ENCODE measurements around the gene CNTN1.

Gene CNTN1

DNA sequence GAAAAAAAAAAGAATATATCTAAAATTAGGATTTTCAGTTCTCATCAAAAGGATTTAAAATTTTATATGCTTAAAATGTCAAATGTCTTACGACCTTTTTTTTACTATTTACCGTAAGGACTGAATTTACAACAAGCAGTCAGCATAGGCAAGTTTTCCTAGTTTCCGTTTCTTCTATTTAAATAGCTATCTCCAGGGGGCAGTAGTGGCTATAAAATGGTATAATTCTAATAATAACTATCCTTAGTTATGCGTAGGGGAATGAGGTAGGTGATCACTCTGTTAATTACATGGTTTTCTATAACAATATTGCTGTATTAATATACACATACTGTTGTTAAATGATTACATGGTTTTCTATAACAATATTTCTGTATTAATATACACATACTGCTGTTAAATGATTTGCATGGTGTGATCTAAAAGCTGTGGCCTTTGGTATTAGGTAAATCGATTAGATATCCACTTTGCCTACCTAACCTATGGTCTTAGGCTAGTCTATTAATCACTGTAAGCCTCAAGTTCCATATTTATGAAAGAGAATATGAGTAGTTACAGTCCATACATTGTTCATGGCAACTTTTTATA is 278.2 kb downstream of the CNTN1 start:
- Histone ChIP-seq H3K9me3 (ENCODE audit: severe bottlenecking) (no peaks in the 10 kb centered on the region), H3K36me3 (no peaks in the 10 kb centered on the region), H3K4me3 (ENCODE audit: low read depth, low read length) (no peak overlapping the region), H3K27ac (no peak overlapping the region), H3K27me3 (ENCODE audit: insufficient read depth, low read depth, severe bottlenecking) (no peaks in the 10 kb centered on the region)
- no peak for TF ChIP-seq CTCF (IDR thresholded peaks at IDR 0.05; ENCODE audit: low read depth, low read length)
- DNase-seq, result no peak

- no peak overlapping the region for H3K4me3 ChIP-seq (ENCODE audit: low read depth, low read length)
- no peaks in the 10 kb centered on the region for H3K36me3 ChIP-seq
- H3K9me3 ChIP-seq (ENCODE audit: severe bottlenecking), result no peaks in the 10 kb centered on the region
- DNase-seq, result no peak
- no peak for TF ChIP-seq CTCF (IDR thresholded peaks at IDR 0.05; ENCODE audit: low read depth, low read length)
- H3K27me3 ChIP-seq (ENCODE audit: insufficient read depth, low read depth, severe bottlenecking), result no peaks in the 10 kb centered on the region
- no peak overlapping the region for H3K27ac ChIP-seq
These were observed 279.7 kb downstream of the CNTN1 start for GRCh38 chr12:40971911-40972310.

GRCh38 chr12:40976546-40976945 is 284.3 kb downstream of the CNTN1 start:
- Histone ChIP-seq H3K36me3 (no peaks in the 10 kb centered on the region), H3K27me3 (ENCODE audit: insufficient read depth, low read depth, severe bottlenecking) (no peaks in the 10 kb centered on the region), H3K27ac (no peak overlapping the region), H3K4me3 (ENCODE audit: low read depth, low read length) (no peak overlapping the region), H3K9me3 (ENCODE audit: severe bottlenecking) (no peaks in the 10 kb centered on the region)
- no peak for DNase-seq
- TF ChIP-seq CTCF (IDR thresholded peaks at IDR 0.05; ENCODE audit: low read depth, low read length), result no peak

- no peaks in the 10 kb centered on the region for H3K9me3 ChIP-seq (ENCODE audit: severe bottlenecking)
- no peak overlapping the region for H3K4me3 ChIP-seq (ENCODE audit: low read depth, low read length)
- H3K27ac ChIP-seq, result no peak overlapping the region
- no peaks in the 10 kb centered on the region for H3K36me3 ChIP-seq
- H3K27me3 ChIP-seq (ENCODE audit: insufficient read depth, low read depth, severe bottlenecking), result no peaks in the 10 kb centered on the region
- TF ChIP-seq CTCF (IDR thresholded peaks at IDR 0.05; ENCODE audit: low read depth, low read length), result no peak
- DNase-seq, result no peak
These were observed 288.3 kb downstream of the CNTN1 start for GRCh38 chr12:40980427-40980961.

DNA sequence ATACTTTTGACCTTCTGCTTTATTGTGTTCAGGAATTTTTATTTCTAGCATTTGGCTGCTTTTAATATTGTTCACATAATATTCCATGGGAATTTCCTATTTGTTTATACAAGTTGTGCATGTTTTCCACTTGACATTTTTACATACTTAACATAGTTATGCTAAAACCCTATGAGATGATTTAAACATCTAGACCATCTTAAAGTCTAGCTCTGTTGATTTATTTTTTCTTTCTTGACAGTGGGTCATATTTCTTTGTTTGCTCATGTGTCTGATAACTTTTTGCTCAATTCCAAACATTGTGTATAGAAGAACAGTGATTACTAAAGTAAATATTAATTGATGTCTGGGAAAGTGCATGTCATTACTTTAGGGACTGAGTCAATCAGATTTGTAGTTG is 293.8 kb downstream of the CNTN1 start:
- Histone ChIP-seq H3K4me3 (ENCODE audit: low read depth, low read length) (no peak overlapping the region), H3K36me3 (no peaks in the 10 kb centered on the region), H3K27me3 (ENCODE audit: insufficient read depth, low read depth, severe bottlenecking) (no peaks in the 10 kb centered on the region), H3K27ac (no peak overlapping the region), H3K9me3 (ENCODE audit: severe bottlenecking) (no peaks in the 10 kb centered on the region)
- no peak for DNase-seq
- no peak for TF ChIP-seq CTCF (IDR thresholded peaks at IDR 0.05; ENCODE audit: low read depth, low read length)

GRCh38 chr12:40988355-40988754 is 296.1 kb downstream of the CNTN1 start:
- H3K36me3 ChIP-seq, result no peaks in the 10 kb centered on the region
- no peaks in the 10 kb centered on the region for H3K9me3 ChIP-seq (ENCODE audit: severe bottlenecking)
- H3K27ac ChIP-seq, result no peak overlapping the region
- no peaks in the 10 kb centered on the region for H3K27me3 ChIP-seq (ENCODE audit: insufficient read depth, low read depth, severe bottlenecking)
- TF ChIP-seq CTCF (IDR thresholded peaks at IDR 0.05; ENCODE audit: low read depth, low read length), result no peak
- DNase-seq, result no peak
- H3K4me3 ChIP-seq (ENCODE audit: low read depth, low read length), result no peak overlapping the region
